H1 (cell line): Measurements from ENCODE around the gene PHEX. TPM values are rescaled to one million over a fixed set of nuclear protein-coding genes. Genes with fewer than 3 reads are reported as not detected.

ENCODE experiments used
- CTCF ChIA-PET: fragments of 300-600 bp; sonication (Branson Sonifier 250); formaldehyde crosslinking; loops from one replicate; lab custom pipeline; 2021; ENCODE audit not compliant: partially characterized antibody; lab: Charles Lee
- POLR2A ChIA-PET: fragments of 300-600 bp; sonication (Branson Sonifier 250); formaldehyde crosslinking; loops from one replicate; lab custom pipeline; 2021; ENCODE audit warnings: inconsistent platforms; ENCODE audit not compliant: partially characterized antibody; lab: Charles Lee
- DNase-seq, 2 experiments: peaks; one replicate each; pipeline versions ENCODE4 v3.0.0 to v3.0.0-alpha.2; 2010 to 2022; ENCODE audit warnings: low spot score in 2 of 2, low read depth in 1 of 2, mixed read lengths in 1 of 2
- FAIRE-seq: peaks from 2 replicates; lab custom pipeline; 2011; peaks lifted over from hg19 to GRCh38; lab: Jason Lieb, UNC
- H2AFZ ChIP-seq: 2 replicates; pipeline ENCODE4 v1.8.1; 2012; ENCODE audit warnings: low read length, inconsistent platforms
- H2AK5ac ChIP-seq: 2 replicates; pipeline ENCODE4 v1.6.1; 2013; ENCODE audit warnings: low read depth, low read length
- H2BK120ac ChIP-seq: replicated peaks from 2 replicates; pipeline ENCODE3; 2013; ENCODE audit warnings: low read depth, low read length, inconsistent platforms
- H2BK12ac ChIP-seq: 2 replicates; pipeline ENCODE4 v1.6.1; 2013; ENCODE audit warnings: low read depth, low read length
- H2BK15ac ChIP-seq: 2 replicates; pipeline ENCODE4 v1.6.1; 2013; ENCODE audit warnings: low read length
- H2BK20ac ChIP-seq: 2 replicates; pipeline ENCODE4 v1.6.1; 2013; ENCODE audit warnings: low read length
- H2BK5ac ChIP-seq: 2 replicates; pipeline ENCODE4 v1.6.1; 2013; ENCODE audit warnings: low read depth, low read length
- H3K14ac ChIP-seq: 2 replicates; pipeline ENCODE4 v1.6.1; 2013; ENCODE audit warnings: inconsistent platforms; ENCODE audit not compliant: insufficient read length
- H3K18ac ChIP-seq: 2 replicates; pipeline ENCODE4 v1.6.1; 2013; ENCODE audit warnings: low read length; ENCODE audit errors: extremely low read depth
- H3K23ac ChIP-seq: 2 replicates; pipeline ENCODE4 v1.6.1; 2013; ENCODE audit warnings: inconsistent platforms; ENCODE audit not compliant: insufficient read length
- H3K23me2 ChIP-seq: 2 replicates; pipeline ENCODE4 v1.6.1; 2013; ENCODE audit warnings: low read depth, low read length
- H3K27ac ChIP-seq: 2 replicates; pipeline ENCODE4 v1.6.1; 2011; ENCODE audit warnings: low read depth, low read length, inconsistent platforms
- H3K27me3 ChIP-seq, 4 experiments: replicated peaks in 1 of 4; 1 replicate in 1 of 4; 2 replicates in 3 of 4; pipeline versions ENCODE4 v1.6.1 to v1.8.1; 2011 to 2013; ENCODE audit warnings: low read length in 3 of 4, mild to moderate bottlenecking in 3 of 4, inconsistent platforms in 2 of 4, mixed read lengths in 2 of 4, moderate library complexity in 1 of 4; ENCODE audit not compliant: control insufficient read depth in 3 of 4, insufficient read depth in 3 of 4; ENCODE audit errors: extremely low read depth in 1 of 4
- H3K36me3 ChIP-seq, 4 experiments: 2 replicates each; pipeline versions ENCODE4 v1.6.1 to v1.8.1; 2011 to 2013; ENCODE audit warnings: mild to moderate bottlenecking in 4 of 4, low read length in 3 of 4, moderate library complexity in 2 of 4, control low read depth in 1 of 4, inconsistent platforms in 1 of 4; ENCODE audit not compliant: insufficient read depth in 4 of 4, control insufficient read depth in 2 of 4
- H3K4ac ChIP-seq: replicated peaks from 2 replicates; pipeline ENCODE3; 2013; ENCODE audit warnings: low read length, low read depth, mixed read lengths, inconsistent platforms; ENCODE audit not compliant: insufficient read length
- H3K4me1 ChIP-seq, 4 experiments: replicated peaks in 1 of 4; 1 replicate in 1 of 4; 2 replicates in 3 of 4; pipeline versions ENCODE4 v1.6.1 to v1.8.1; 2011 to 2013; ENCODE audit warnings: low read length in 3 of 4, inconsistent platforms in 2 of 4, mixed read lengths in 1 of 4; ENCODE audit not compliant: insufficient read depth in 4 of 4, control insufficient read depth in 3 of 4
- H3K4me2 ChIP-seq, 2 experiments: 2 replicates each; pipeline versions ENCODE4 v1.6.1 to v1.8.1; 2011 to 2013; ENCODE audit warnings: low read depth in 2 of 2, low read length in 2 of 2, control low read depth in 1 of 2, inconsistent platforms in 1 of 2, mild to moderate bottlenecking in 1 of 2; ENCODE audit not compliant: insufficient read depth in 1 of 2
- H3K4me3 ChIP-seq, 4 experiments: fragments of 200-600, 300-600 bp in 1 of 4; sonication (generic), shearing (Covaris generic), sonication (Bioruptor Twin) in 1 of 4; 2 replicates each; pipeline versions ENCODE4 v1.5.1 to v1.8.1; 2011 to 2016; ENCODE audit warnings: low read length in 4 of 4, low read depth in 3 of 4, control low read depth in 2 of 4, inconsistent platforms in 2 of 4, mild to moderate bottlenecking in 2 of 4, mixed read lengths in 1 of 4, moderate library complexity in 1 of 4; ENCODE audit not compliant: insufficient read depth in 2 of 4; ENCODE audit errors: extremely low read depth in 1 of 4
- H3K56ac ChIP-seq: replicated peaks from 2 replicates; pipeline ENCODE3; 2013; ENCODE audit warnings: low read depth, mild to moderate bottlenecking, mixed read lengths, low read length, inconsistent platforms; ENCODE audit not compliant: insufficient read length
- H3K79me1 ChIP-seq: 2 replicates; pipeline ENCODE4 v1.6.1; 2013; ENCODE audit warnings: low read depth, low read length, control low read depth
- H3K79me2 ChIP-seq, 2 experiments: 2 replicates each; pipeline versions ENCODE4 v1.6.1 to v1.8.1; 2012 to 2013; ENCODE audit warnings: low read length in 2 of 2, mild to moderate bottlenecking in 2 of 2, inconsistent platforms in 1 of 2; ENCODE audit not compliant: insufficient read depth in 2 of 2, control insufficient read depth in 1 of 2
- H3K9ac ChIP-seq, 4 experiments: replicated peaks in 1 of 4; 1 replicate in 1 of 4; 2 replicates in 3 of 4; pipeline versions ENCODE4 v1.6.1 to v1.8.1; 2011 to 2013; ENCODE audit warnings: low read depth in 3 of 4, low read length in 3 of 4, control low read depth in 2 of 4, mild to moderate bottlenecking in 2 of 4, moderate library complexity in 2 of 4, inconsistent platforms in 1 of 4; ENCODE audit errors: extremely low read depth in 1 of 4
- H3K9me3 ChIP-seq, 2 experiments: 2 replicates each; pipeline versions ENCODE4 v1.6.1 to v1.8.1; 2012 to 2013; ENCODE audit warnings: mild to moderate bottlenecking in 2 of 2, moderate library complexity in 2 of 2, control low read depth in 1 of 2, inconsistent platforms in 1 of 2, low read depth in 1 of 2, low read length in 1 of 2, mixed read lengths in 1 of 2; ENCODE audit not compliant: insufficient read depth in 2 of 2
- H4K20me1 ChIP-seq, 2 experiments: replicated peaks in 1 of 2; 2 replicates each; pipeline versions ENCODE3 to v1.8.1; 2011 to 2013; ENCODE audit warnings: inconsistent platforms in 2 of 2, low read length in 2 of 2, mild to moderate bottlenecking in 1 of 2; ENCODE audit not compliant: insufficient read depth in 2 of 2, control insufficient read depth in 1 of 2
- H4K5ac ChIP-seq: 2 replicates; pipeline ENCODE4 v1.6.1; 2013; ENCODE audit warnings: low read length, low read depth, mixed read lengths, inconsistent platforms; ENCODE audit not compliant: insufficient read length
- H4K8ac ChIP-seq: 2 replicates; pipeline ENCODE4 v1.8.0; 2013; ENCODE audit warnings: mild to moderate bottlenecking, moderate library complexity, low read length, inconsistent platforms; ENCODE audit not compliant: insufficient read depth; ENCODE audit errors: extremely low read depth
- H4K91ac ChIP-seq: replicated peaks from 2 replicates; pipeline ENCODE3; 2013; ENCODE audit warnings: low read length, mixed read lengths, inconsistent platforms; ENCODE audit not compliant: insufficient read length
- ATF3 ChIP-seq: IDR thresholded peaks from 2 replicates; pipeline ENCODE4 v1.6.1; 2011; ENCODE audit warnings: low read depth, mild to moderate bottlenecking, low read length; ENCODE audit not compliant: insufficient read depth
- CEBPB ChIP-seq: IDR thresholded peaks from 2 replicates; pipeline ENCODE4 v1.6.1; 2012; ENCODE audit warnings: low read depth, low read length
- EGR1 ChIP-seq: IDR thresholded peaks from 2 replicates; pipeline ENCODE4 v1.6.1; 2011; ENCODE audit warnings: low read depth, low read length, borderline replicate concordance
- GABPA ChIP-seq: IDR thresholded peaks from 2 replicates; pipeline ENCODE4 v1.6.1; 2011; ENCODE audit warnings: mild to moderate bottlenecking, low read length, moderate library complexity, borderline replicate concordance; ENCODE audit not compliant: insufficient read depth
- MAX ChIP-seq: IDR thresholded peaks from 2 replicates; pipeline ENCODE4 v1.6.1; 2012; ENCODE audit warnings: inconsistent platforms
- PHF8 ChIP-seq: fragments of 200-600 bp; sonication (generic); conservative IDR thresholded peaks from 2 replicates; pipeline ENCODE4 v1.7.1; 2012; ENCODE audit warnings: low read depth, mild to moderate bottlenecking, inconsistent platforms, low read length, moderate library complexity
- SIN3A ChIP-seq, 2 experiments: IDR thresholded peaks in 1 of 2; conservative IDR thresholded peaks in 1 of 2; 2 replicates each; pipeline ENCODE4 v1.6.1; 2011 to 2012; ENCODE audit warnings: low read length in 2 of 2, improper control_type of control experiment in 1 of 2, low read depth in 1 of 2, mild to moderate bottlenecking in 1 of 2
- SIRT6 ChIP-seq: IDR thresholded peaks from one replicate; pipeline ENCODE4 v1.7.1; 2012; ENCODE audit warnings: low read length, inconsistent platforms
- SP1 ChIP-seq: IDR thresholded peaks from 2 replicates; pipeline ENCODE4 v1.6.1; 2011; ENCODE audit warnings: low read depth, low read length
- TAF7 ChIP-seq: optimal IDR thresholded peaks from 2 replicates; pipeline ENCODE3; 2011; ENCODE audit warnings: low read depth, mild to moderate bottlenecking, inconsistent platforms, low read length, moderate library complexity, borderline replicate concordance
- TCF12 ChIP-seq: IDR thresholded peaks from 2 replicates; pipeline ENCODE4 v1.6.1; 2011; ENCODE audit warnings: low read depth, mild to moderate bottlenecking, low read length
- USF2 ChIP-seq: IDR thresholded peaks from 2 replicates; pipeline ENCODE4 v1.6.1; 2011; ENCODE audit warnings: low read length, improper control_type of control experiment
- ZNF274 ChIP-seq: IDR thresholded peaks from 2 replicates; pipeline ENCODE4 v1.7.0; 2012; ENCODE audit warnings: low read length, borderline replicate concordance; ENCODE audit errors: extremely low read depth
- WGBS, 2 experiments: shearing (Covaris generic) in 1 of 2; methylation state at CpG; one replicate each; pipeline versions ENCODE4 v1.1.6 to v1.1.7; 2013 to 2015; ENCODE audit warnings: low lambda C conversion rate in 2 of 2, mixed read lengths in 2 of 2, inconsistent platforms in 1 of 2, low coverage in 1 of 2, missing lambda C conversion rate in 1 of 2; ENCODE audit not compliant: insufficient replicate concordance in 2 of 2, insufficient coverage in 1 of 2, insufficient read length in 1 of 2; ENCODE audit errors: extremely low coverage in 1 of 2, missing lambda C conversion rate in 1 of 2; 5-methylcytosine and 5-hydroxymethylcytosine counted together
- polyA plus RNA-seq, 7 experiments: library from polyadenylated mRNA; depleted of rRNA in 3 of 7; stranded (reverse) in 5 of 7; unstranded in 2 of 7; fragments of >200 nt in 5 of 7; fragments of 200-250 nt in 2 of 7; gene quantifications; 1 replicate in 5 of 7; 2 replicates in 1 of 7; 4 replicates in 1 of 7; pipeline versions ENCODE4 v1.2.1 to v1.2.3, GENCODE V29; 2011 to 2013; ENCODE audit warnings: missing spikeins in 2 of 7, mixed read lengths in 2 of 7
- total RNA-seq: library from RNA; stranded (reverse); fragmentation: NEBNext Ultra II Directional; extraction: Animal tissue kit (Norgen Biotek cat#: 25700); gene quantifications from 2 replicates; pipeline ENCODE4 v1.2.1, GENCODE V29; 2021

The PHEX gene
- total and polyA plus RNA-seq, 2 of the 8 experiments (the other 6 are each of a cell fraction or from before 2014, with no cell fraction given), result 0.03 to 0.11 TPM

GRCh38 chrX:22025751-22026150, 6.4 kb upstream of the PHEX start:
- WGBS, 2 experiments, result 89% methylated on average over 7 of the region's 7 CpGs; no CpG with 5 or more reads in 1 of the 2 experiments
- POLR2A ChIA-PET, result no interaction called here
- Histone ChIP-seq H3K27me3 (no peaks in the 10 kb centered on the region), H3K4me1 (no peaks in the 10 kb centered on the region; a peak in 1 of 7 replicates), H3K23ac (no peak overlapping the region), H2AK5ac (no peak overlapping the region), H2AFZ (no peak overlapping the region), H3K9me3 (no peaks in the 10 kb centered on the region), H4K20me1 (no peaks in the 10 kb centered on the region), H3K18ac (no peak overlapping the region), H3K56ac (no peak overlapping the region), H3K27ac (no peak overlapping the region), H3K79me1 (no peaks in the 10 kb centered on the region), H2BK5ac (no peak overlapping the region), H3K9ac (no peak overlapping the region), H2BK15ac (no peak overlapping the region), H3K4me2 (no peak overlapping the region), H3K23me2 (no peaks in the 10 kb centered on the region)
- CTCF ChIA-PET, result interaction anchor here (1.2 kb wide), 1 partner anchor 10 kb away, joined by 3 read pairs; no protein-coding TSS in a partner anchor
- DNase-seq, result no peak
- TF ChIP-seq CEBPB (no peak), USF2 (no peak), TAF7 (no peak), GABPA (no peak), ATF3 (no peak), SIRT6 (no peak), SIN3A (conservative IDR thresholded peaks at IDR 0.05 in 1 of 2, IDR thresholded peaks at IDR 0.05 in 1 of 2; ENCODE audit: low read depth in 1 of 2, low read length in 2 of 2) (no peak), PHF8 (no peak), TCF12 (no peak), SP1 (no peak), ZNF274 (no peak), EGR1 (no peak), MAX (no peak)
- TF ChIP-seq, all 59 proteins: peak for 0
- H3K14ac ChIP-seq, result no peak overlapping the region
- no peaks in the 10 kb centered on the region for H3K36me3 ChIP-seq
- H2BK120ac ChIP-seq, result no peak overlapping the region
- no peak overlapping the region for H4K5ac ChIP-seq
- H2BK12ac ChIP-seq, result no peak overlapping the region
- no peak overlapping the region for H3K4ac ChIP-seq
- no peak for FAIRE-seq
- no peak overlapping the region for H2BK20ac ChIP-seq
- no peak overlapping the region for H4K91ac ChIP-seq
- no peak overlapping the region for H4K8ac ChIP-seq
- no peaks in the 10 kb centered on the region for H3K79me2 ChIP-seq
- H3K4me3 ChIP-seq, result no peak overlapping the region
